SJSA1 (cell line): ENCODE data around the gene PKD1L1. TPM values are rescaled to one million over a fixed set of nuclear protein-coding genes. Genes with fewer than 3 reads are reported as not detected.
"Not testable (repeated sequence)": the region's sequence is repeated elsewhere in the genome, so short reads cannot be mapped to it uniquely, and the experiment has no call there.

Source experiments
- DNase-seq, 2 experiments: peaks; one replicate each; pipeline ENCODE4 v3.0.0-alpha.2; 2015 to 2020; ENCODE audit warnings: low spot score in 2 of 2, low read depth in 1 of 2
- H3K27ac ChIP-seq: fragments of 250-450 bp; sonication (Bioruptor Pico); 2 replicates; pipeline ENCODE4 v1.5.1; 2020; ENCODE audit warnings: mild to moderate bottlenecking, moderate library complexity
- H3K27me3 ChIP-seq: fragments of 250-450 bp; sonication (Bioruptor Pico); replicated peaks from 2 replicates; pipeline ENCODE4 v1.5.1; 2020; ENCODE audit warnings: mild to moderate bottlenecking, moderate library complexity
- H3K36me3 ChIP-seq: fragments of 250-450 bp; sonication (Bioruptor Pico); 2 replicates; pipeline ENCODE4 v1.5.1; 2020; ENCODE audit warnings: mild to moderate bottlenecking
- H3K4me1 ChIP-seq: fragments of 250-450 bp; sonication (Bioruptor Pico); replicated peaks from 2 replicates; pipeline ENCODE4 v1.6.1; 2021; ENCODE audit warnings: mild to moderate bottlenecking
- H3K4me3 ChIP-seq: fragments of 250-450 bp; sonication (Bioruptor Pico); 2 replicates; pipeline ENCODE4 v1.5.1; 2020; ENCODE audit warnings: mild to moderate bottlenecking
- H3K9me3 ChIP-seq: fragments of 250-450 bp; sonication (Bioruptor Pico); replicated peaks from 2 replicates; pipeline ENCODE4 v1.5.1; 2020; ENCODE audit warnings: mild to moderate bottlenecking
- total RNA-seq: library from RNA; depleted of rRNA; stranded (reverse); fragments of >200 nt; shearing (Covaris generic); gene quantifications from 2 replicates; pipeline ENCODE4 v1.2.3, GENCODE V29; 2014

Gene PKD1L1
- total RNA-seq, 1 experiment from 2014 or later = 0.53 TPM

GRCh38 chr7:47916514-47916913 lies 31.8 kb downstream of the PKD1L1 start:
- H3K36me3 ChIP-seq, H3K27me3 ChIP-seq, H3K4me3 ChIP-seq, H3K9me3 ChIP-seq: not testable (repeated sequence)
- peak overlapping the region; percentile 89 for H3K27ac ChIP-seq
- peak; percentile 79 to 86 for DNase-seq
- peaks cover 36% of the 10 kb centered on the region for H3K4me1 ChIP-seq

DNA sequence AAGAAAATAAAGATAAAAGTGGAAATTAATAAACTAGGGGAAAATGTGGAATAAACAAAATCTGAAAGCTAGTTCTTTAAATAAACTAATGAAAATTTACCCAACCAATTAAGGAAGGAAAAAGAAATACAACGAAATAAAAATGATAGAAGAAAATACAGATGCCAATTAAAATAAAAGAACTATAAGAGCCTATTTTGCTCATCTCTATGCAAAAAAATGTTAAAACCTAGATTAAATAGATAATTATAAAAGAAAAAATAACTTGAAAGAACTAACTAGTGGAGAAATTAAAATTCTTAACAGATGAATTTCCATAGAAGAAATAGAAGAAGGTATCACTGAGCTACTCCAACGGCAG lies 32.7 kb downstream of the PKD1L1 start:
- no peaks in the 10 kb centered on the region for H3K36me3 ChIP-seq
- H3K27ac ChIP-seq = peak overlapping the region; percentile 89
- H3K27me3 ChIP-seq = no peaks in the 10 kb centered on the region
- DNase-seq = no peak
- H3K4me3 ChIP-seq = no peak overlapping the region
- H3K4me1 ChIP-seq = peaks cover 36% of the 10 kb centered on the region
- H3K9me3 ChIP-seq = no peaks in the 10 kb centered on the region

- DNase-seq = peak; percentile 68 to 85
- Histone ChIP-seq H3K4me1 (peaks cover 36% of the 10 kb centered on the region), H3K27me3 (no peaks in the 10 kb centered on the region), H3K27ac (peak overlapping the region; percentile 89), H3K9me3 (no peaks in the 10 kb centered on the region), H3K36me3 (no peaks in the 10 kb centered on the region), H3K4me3 (no peak overlapping the region)
Observed at GRCh38 chr7:47914717-47915615, 33.3 kb downstream of the PKD1L1 start.

DNA sequence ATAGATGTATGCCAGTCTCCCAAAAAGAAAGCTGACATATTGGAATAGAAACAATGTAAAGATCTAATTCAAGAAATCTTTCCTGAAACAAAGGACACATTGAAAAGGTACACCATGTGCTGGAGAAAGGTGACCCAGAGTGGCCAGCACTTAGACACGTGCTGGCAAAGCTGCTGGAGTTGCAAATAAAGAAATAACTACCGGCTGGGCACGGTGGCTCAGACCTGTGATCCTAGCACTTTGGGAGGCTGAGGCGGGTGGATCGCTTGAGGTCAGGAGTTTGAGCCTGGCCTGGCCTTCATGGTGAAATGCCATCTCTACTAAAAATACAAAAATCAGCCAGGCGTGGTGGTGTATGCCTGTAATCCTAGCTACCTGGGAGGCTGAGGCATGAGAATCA lies 35.9 kb downstream of the PKD1L1 start:
- no peak overlapping the region for H3K27ac ChIP-seq
- H3K27me3 ChIP-seq = no peaks in the 10 kb centered on the region
- DNase-seq = no peak
- H3K4me3 ChIP-seq = no peak overlapping the region
- peaks cover 33% of the 10 kb centered on the region for H3K4me1 ChIP-seq
- no peaks in the 10 kb centered on the region for H3K36me3 ChIP-seq
- no peaks in the 10 kb centered on the region for H3K9me3 ChIP-seq

DNA sequence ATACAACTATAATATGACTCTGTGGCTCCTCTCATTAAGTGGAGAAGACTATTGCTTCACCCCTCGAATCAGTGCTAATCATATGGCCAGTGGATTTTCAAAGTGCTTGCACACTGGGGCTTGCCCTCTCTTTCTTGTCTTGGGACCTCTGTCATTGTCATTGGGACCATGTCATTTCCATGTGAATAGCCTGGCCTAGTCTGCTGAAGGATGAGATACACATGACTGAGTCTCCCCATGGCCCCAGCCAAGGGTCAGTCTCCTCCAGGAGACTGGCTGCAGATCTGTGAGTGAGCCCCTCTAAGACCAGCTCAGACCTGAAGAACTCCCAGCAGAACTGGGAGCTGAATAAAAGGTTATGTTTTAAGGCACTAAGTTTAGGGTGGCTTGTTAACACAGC lies 39.5 kb downstream of the PKD1L1 start:
- no peak overlapping the region for H3K4me3 ChIP-seq
- H3K27me3 ChIP-seq = no peaks in the 10 kb centered on the region
- peaks cover 8% of the 10 kb centered on the region for H3K4me1 ChIP-seq
- no peak for DNase-seq
- H3K9me3 ChIP-seq = no peaks in the 10 kb centered on the region
- H3K36me3 ChIP-seq = no peaks in the 10 kb centered on the region
- H3K27ac ChIP-seq = no peak overlapping the region

DNA sequence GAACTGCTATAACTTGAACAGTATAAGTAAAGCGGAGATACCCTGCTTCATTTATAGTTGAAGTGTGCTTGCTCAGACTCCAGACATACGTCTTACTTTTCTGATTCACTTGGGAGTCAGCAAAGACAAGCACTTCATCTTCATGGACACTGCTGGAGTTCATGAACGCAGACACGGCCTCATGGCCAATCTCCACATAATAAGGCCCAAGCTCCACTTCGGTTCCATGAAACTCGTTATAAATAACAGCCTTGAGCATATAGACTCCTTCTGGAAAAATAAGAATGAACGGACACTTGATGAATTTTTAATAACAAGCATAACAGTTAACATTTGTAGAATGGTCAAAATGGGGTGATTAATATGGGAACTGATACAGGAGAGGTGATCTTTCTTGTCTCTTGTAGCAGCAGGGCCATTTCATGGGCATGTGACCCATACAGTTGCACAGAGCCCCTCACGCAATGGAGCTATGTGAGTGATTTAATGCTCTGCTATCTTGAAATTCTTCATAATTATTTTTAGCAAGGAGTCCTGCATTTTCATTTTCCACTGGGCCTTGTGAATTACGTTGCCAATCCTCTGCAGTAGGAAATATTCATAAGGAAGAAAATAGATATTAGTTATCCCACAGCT lies 40.2 kb downstream of the PKD1L1 start:
- Histone ChIP-seq H3K27ac (no peak overlapping the region), H3K4me3 (no peak overlapping the region), H3K27me3 (no peaks in the 10 kb centered on the region), H3K4me1 (peaks cover 8% of the 10 kb centered on the region), H3K36me3 (no peaks in the 10 kb centered on the region), H3K9me3 (no peaks in the 10 kb centered on the region)
- DNase-seq = no peak

DNA sequence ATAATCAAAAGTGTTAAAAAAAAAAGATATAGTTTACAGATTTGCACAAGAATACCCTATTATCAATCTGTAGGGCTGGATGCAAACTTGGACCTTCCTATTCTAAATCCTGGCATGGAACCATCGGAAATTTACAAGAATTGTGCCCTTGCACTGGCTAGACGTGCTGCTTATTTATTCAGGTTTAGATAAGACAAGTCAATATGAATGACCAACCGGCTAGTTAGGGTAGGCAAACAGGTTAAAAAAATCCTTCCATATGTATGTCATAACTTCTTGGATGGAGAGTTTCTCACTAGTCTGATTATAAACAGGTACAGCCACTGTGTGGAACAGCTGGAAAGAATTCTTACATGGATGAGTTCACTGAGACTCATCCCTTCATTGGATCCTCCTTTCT lies 41.4 kb downstream of the PKD1L1 start:
- no peak for DNase-seq
- Histone ChIP-seq H3K4me3 (no peak overlapping the region), H3K27ac (no peak overlapping the region), H3K9me3 (no peaks in the 10 kb centered on the region), H3K36me3 (no peaks in the 10 kb centered on the region), H3K4me1 (peaks cover 8% of the 10 kb centered on the region), H3K27me3 (no peaks in the 10 kb centered on the region)

- DNase-seq = peak in 1 of 2 experiments; percentile 31
- Histone ChIP-seq H3K27me3 (no peaks in the 10 kb centered on the region), H3K4me3 (no peak overlapping the region), H3K4me1 (peaks cover 8% of the 10 kb centered on the region), H3K9me3 (no peaks in the 10 kb centered on the region), H3K36me3 (no peaks in the 10 kb centered on the region), H3K27ac (no peak overlapping the region)
Observed at GRCh38 chr7:47905076-47905920, 43.0 kb downstream of the PKD1L1 start.

GRCh38 chr7:47902013-47902412 lies 46.3 kb downstream of the PKD1L1 start:
- H3K4me1 ChIP-seq = peaks cover 8% of the 10 kb centered on the region
- H3K9me3 ChIP-seq = no peaks in the 10 kb centered on the region
- no peaks in the 10 kb centered on the region for H3K27me3 ChIP-seq
- DNase-seq = no peak
- H3K27ac ChIP-seq = no peak overlapping the region
- no peak overlapping the region for H3K4me3 ChIP-seq
- H3K36me3 ChIP-seq = no peaks in the 10 kb centered on the region

DNA sequence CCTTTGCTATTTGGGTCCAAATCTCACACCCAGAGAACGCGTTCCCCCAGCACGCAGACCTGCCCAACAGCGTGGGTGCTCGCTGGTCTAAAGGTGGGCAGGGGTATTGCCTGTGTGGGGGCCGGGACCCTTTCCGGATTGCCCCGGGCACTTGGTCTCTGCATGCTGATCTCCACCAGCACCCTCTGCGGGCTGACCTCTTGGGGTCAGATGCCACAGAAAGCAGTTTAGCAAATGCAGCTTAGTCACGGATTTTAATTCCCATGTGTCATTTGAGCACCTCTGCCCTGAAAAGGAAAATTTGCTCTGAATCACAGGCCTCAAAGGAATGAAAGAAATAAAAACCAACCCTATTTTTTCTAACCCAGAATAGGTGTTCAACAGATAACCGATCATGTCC lies 46.7 kb downstream of the PKD1L1 start:
- Histone ChIP-seq H3K27ac (no peak overlapping the region), H3K4me3 (no peak overlapping the region), H3K4me1 (peaks cover 8% of the 10 kb centered on the region), H3K9me3 (no peaks in the 10 kb centered on the region), H3K36me3 (no peaks in the 10 kb centered on the region), H3K27me3 (no peaks in the 10 kb centered on the region)
- no peak for DNase-seq

DNA sequence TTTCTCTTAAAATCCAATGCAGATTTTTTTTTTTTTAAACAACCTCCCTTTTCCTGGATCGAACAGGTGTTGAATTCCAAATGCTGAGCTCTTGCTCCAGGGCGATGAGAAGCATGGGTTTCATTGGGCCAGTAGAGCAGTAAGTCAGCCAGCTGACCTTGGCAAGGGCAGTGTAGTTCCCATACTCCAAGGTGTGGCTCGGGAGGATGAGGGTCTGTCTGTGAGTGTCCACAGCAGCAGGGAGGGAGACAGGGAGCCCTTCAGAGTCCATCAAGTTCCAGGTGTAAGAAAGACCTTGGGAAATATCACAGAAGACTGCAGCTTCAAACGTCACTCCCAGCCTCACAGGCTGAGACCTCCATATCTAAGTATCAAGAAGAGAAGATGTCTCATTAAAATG lies 50.4 kb downstream of the PKD1L1 start:
- H3K4me1 ChIP-seq = no peaks in the 10 kb centered on the region
- no peaks in the 10 kb centered on the region for H3K9me3 ChIP-seq
- no peaks in the 10 kb centered on the region for H3K27me3 ChIP-seq
- H3K4me3 ChIP-seq = no peak overlapping the region
- no peak overlapping the region for H3K27ac ChIP-seq
- no peaks in the 10 kb centered on the region for H3K36me3 ChIP-seq
- no peak for DNase-seq

- H3K36me3 ChIP-seq = no peaks in the 10 kb centered on the region
- no peak overlapping the region for H3K27ac ChIP-seq
- no peak for DNase-seq
- no peaks in the 10 kb centered on the region for H3K27me3 ChIP-seq
- no peaks in the 10 kb centered on the region for H3K9me3 ChIP-seq
- H3K4me3 ChIP-seq = no peak overlapping the region
- H3K4me1 ChIP-seq = no peaks in the 10 kb centered on the region
Observed at GRCh38 chr7:47896809-47897423, 51.4 kb downstream of the PKD1L1 start.

DNA sequence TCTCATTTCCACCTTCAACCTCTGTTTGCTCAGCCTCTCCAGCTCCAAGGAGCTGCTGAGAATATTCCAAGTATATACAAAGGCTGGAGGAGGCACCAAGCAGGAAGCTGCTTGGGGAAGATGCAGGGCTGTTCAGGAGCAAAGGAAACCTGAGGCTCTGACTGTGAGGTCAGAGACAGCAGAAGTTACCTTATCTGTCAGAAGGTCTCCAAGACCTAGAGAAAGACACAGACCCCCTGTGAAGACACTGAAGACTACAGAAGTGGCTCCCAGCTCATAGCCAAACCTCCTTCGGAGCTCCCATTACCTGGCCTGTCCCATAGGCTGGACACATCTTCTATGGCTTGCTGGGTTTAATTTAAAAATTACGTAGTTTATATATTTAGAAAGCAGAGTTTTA lies 53.2 kb downstream of the PKD1L1 start:
- no peaks in the 10 kb centered on the region for H3K27me3 ChIP-seq
- H3K4me1 ChIP-seq = no peaks in the 10 kb centered on the region
- H3K27ac ChIP-seq = no peak overlapping the region
- no peaks in the 10 kb centered on the region for H3K9me3 ChIP-seq
- DNase-seq = no peak
- no peaks in the 10 kb centered on the region for H3K36me3 ChIP-seq
- no peak overlapping the region for H3K4me3 ChIP-seq
